ENCODE measurements around the gene XPNPEP1. TPM values are rescaled to one million over a fixed set of nuclear protein-coding genes. Genes with fewer than 3 reads are reported as not detected.

Gene XPNPEP1
- total RNA-seq, 1 donor = 86.4 TPM

DNA sequence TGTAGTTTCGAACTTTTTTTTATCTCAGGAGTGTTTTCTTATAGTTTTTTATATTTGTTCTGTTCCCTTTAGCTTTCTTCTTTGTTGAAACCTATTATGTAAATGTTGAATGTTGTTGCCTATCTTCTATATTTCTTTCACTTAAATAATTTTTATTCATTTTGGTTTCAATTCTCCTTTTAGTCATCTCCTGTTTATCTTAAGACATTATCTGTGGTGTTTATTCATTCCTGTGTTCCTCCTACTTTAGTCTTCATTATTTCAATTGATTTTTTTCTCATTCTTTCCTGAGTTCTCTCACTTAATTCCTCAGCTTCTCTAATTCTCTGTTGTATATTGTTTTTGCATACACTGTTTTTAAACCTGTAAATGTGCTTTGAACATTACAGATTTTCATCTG, 64.1 kb downstream of the XPNPEP1 start:
- no peak overlapping the region for H3K4me3 ChIP-seq (ENCODE audit: low read depth, low read length)
- TF ChIP-seq CTCF (IDR thresholded peaks at IDR 0.05; ENCODE audit: insufficient read depth, low read depth, low read length) = no peak
- no peak for DNase-seq (ENCODE audit: low read depth)

DNA sequence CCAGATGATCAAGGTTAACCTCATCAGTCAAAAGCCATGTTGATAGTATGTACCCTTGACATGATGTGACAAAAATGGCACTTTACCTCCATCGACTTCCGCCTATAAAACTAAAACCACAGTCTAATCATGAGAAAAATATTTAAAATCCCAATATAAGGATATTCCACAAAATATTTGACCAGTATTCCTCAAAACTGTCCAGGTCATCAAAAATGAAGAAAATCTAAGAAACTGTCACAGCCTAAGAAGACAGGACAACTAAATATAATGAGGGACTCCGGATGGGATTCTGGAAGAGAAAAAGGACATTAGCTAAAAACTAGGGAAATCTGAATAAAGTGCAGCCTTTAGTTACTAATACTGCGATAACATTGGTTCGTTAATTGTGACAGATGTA, 67.6 kb downstream of the XPNPEP1 start:
- no peak for DNase-seq (ENCODE audit: low read depth)
- H3K4me3 ChIP-seq (ENCODE audit: low read depth, low read length) = no peak overlapping the region
- no peak for TF ChIP-seq CTCF (IDR thresholded peaks at IDR 0.05; ENCODE audit: insufficient read depth, low read depth, low read length)

GRCh38 chr10:109853921-109854320, 69.4 kb downstream of the XPNPEP1 start:
- H3K4me3 ChIP-seq (ENCODE audit: low read depth, low read length) = no peak overlapping the region
- DNase-seq (ENCODE audit: low read depth) = no peak
- no peak for TF ChIP-seq CTCF (IDR thresholded peaks at IDR 0.05; ENCODE audit: insufficient read depth, low read depth, low read length)

- no peak overlapping the region for H3K4me3 ChIP-seq (ENCODE audit: low read depth, low read length)
- peak; percentile 63 for DNase-seq (ENCODE audit: low read depth)
- peak; percentile 91 for TF ChIP-seq CTCF (IDR thresholded peaks at IDR 0.05; ENCODE audit: insufficient read depth, low read depth, low read length)
Measured at GRCh38 chr10:109852475-109853037, 70.8 kb downstream of the XPNPEP1 start.

- no peak for DNase-seq (ENCODE audit: low read depth)
- no peak for TF ChIP-seq CTCF (IDR thresholded peaks at IDR 0.05; ENCODE audit: insufficient read depth, low read depth, low read length)
- no peak overlapping the region for H3K4me3 ChIP-seq (ENCODE audit: low read depth, low read length)
Measured at GRCh38 chr10:109851616-109852474, 71.5 kb downstream of the XPNPEP1 start.

- H3K4me3 ChIP-seq (ENCODE audit: low read depth, low read length) = no peak overlapping the region
- DNase-seq (ENCODE audit: low read depth) = no peak
- no peak for TF ChIP-seq CTCF (IDR thresholded peaks at IDR 0.05; ENCODE audit: insufficient read depth, low read depth, low read length)
Measured at GRCh38 chr10:109846832-109847231, 76.5 kb downstream of the XPNPEP1 start.

Data from fibroblast of villous mesenchyme (primary cell).